GM12892 (cell line): ENCODE results near the gene LRRC18.

Source experiments
- DNase-seq: peaks from one replicate; pipeline ENCODE4 v3.0.0; 2011; ENCODE audit not compliant: insufficient read length
- FAIRE-seq: peaks from 2 replicates; lab custom pipeline; 2011; peaks lifted over from hg19 to GRCh38; lab: Jason Lieb, UNC
- POLR2A ChIP-seq: IDR thresholded peaks from 2 replicates; pipeline ENCODE4 v1.6.1; 2011; ENCODE audit warnings: low read depth, low read length, control low read depth
- POLR2AphosphoS5 ChIP-seq: IDR thresholded peaks from 2 replicates; pipeline ENCODE4 v1.6.1; 2011; ENCODE audit warnings: low read depth, low read length, control low read depth
- TAF1 ChIP-seq: IDR thresholded peaks from 2 replicates; pipeline ENCODE4 v1.6.1; 2011; ENCODE audit warnings: low read depth, mild to moderate bottlenecking, control low read depth, low read length, borderline replicate concordance

LRRC18 gene

GRCh38 chr10:48965460-48965859 is 25.8 kb upstream of the LRRC18 start:
- DNase-seq (no peak), FAIRE-seq (no peak)
- TF ChIP-seq POLR2A, result no peak
- TF ChIP-seq POLR2AphosphoS5, result no peak
- TF ChIP-seq TAF1, result no peak

- DNase-seq (no peak), FAIRE-seq (no peak)
- TF ChIP-seq POLR2A, result no peak
- TF ChIP-seq POLR2AphosphoS5, result no peak
- no peak for TF ChIP-seq TAF1
Measured at GRCh38 chr10:48964038-48964437, 24.4 kb upstream of the LRRC18 start.

GRCh38 chr10:48958598-48959190 is 19.1 kb upstream of the LRRC18 start:
- FAIRE-seq, result no peak
- TF ChIP-seq POLR2AphosphoS5 (no peak), POLR2A (no peak), TAF1 (no peak)

GRCh38 chr10:48957361-48958151 is 17.9 kb upstream of the LRRC18 start:
- TF ChIP-seq POLR2AphosphoS5, result no peak
- FAIRE-seq, result no peak

More at GRCh38 chr10:48958598-48959190, 19.1 kb upstream of the LRRC18 start:
- no peak for DNase-seq

GRCh38 chr10:48951707-48952106 is 12.1 kb upstream of the LRRC18 start:
- FAIRE-seq, result no peak
- TF ChIP-seq POLR2A, result no peak
- no peak for TF ChIP-seq POLR2AphosphoS5
- TF ChIP-seq TAF1, result no peak
- no peak for DNase-seq

More at GRCh38 chr10:48957361-48958151, 17.9 kb upstream of the LRRC18 start:
- no peak for DNase-seq

GRCh38 chr10:48948470-48949037 is 8.9 kb upstream of the LRRC18 start:
- DNase-seq (no peak), FAIRE-seq (no peak)
- TF ChIP-seq POLR2AphosphoS5 (no peak), POLR2A (no peak), TAF1 (no peak)

GRCh38 chr10:48947690-48948469 is 8.2 kb upstream of the LRRC18 start:
- TF ChIP-seq TAF1 (no peak), POLR2AphosphoS5 (no peak), POLR2A (no peak)
- FAIRE-seq, result no peak

GRCh38 chr10:48946891-48947500 is 7.4 kb upstream of the LRRC18 start:
- DNase-seq (no peak), FAIRE-seq (no peak)
- TF ChIP-seq TAF1, result no peak
- TF ChIP-seq POLR2A, result no peak
- no peak for TF ChIP-seq POLR2AphosphoS5

More at GRCh38 chr10:48947690-48948469, 8.2 kb upstream of the LRRC18 start:
- DNase-seq, result no peak

- TF ChIP-seq TAF1 (no peak), POLR2A (no peak), POLR2AphosphoS5 (no peak)
- no peak for FAIRE-seq
- DNase-seq, result no peak
Measured at GRCh38 chr10:48946332-48946731, 6.7 kb upstream of the LRRC18 start.

GRCh38 chr10:48945441-48946130 is 5.9 kb upstream of the LRRC18 start:
- TF ChIP-seq POLR2A, result no peak
- no peak for TF ChIP-seq POLR2AphosphoS5
- TF ChIP-seq TAF1, result no peak
- no peak for FAIRE-seq
- no peak for DNase-seq
